K562 (cell line): ENCODE results near the gene ACER1. TPM values are rescaled to one million over a fixed set of nuclear protein-coding genes. Genes with fewer than 3 reads are reported as not detected.

Experiments
- AFF4 ChIP-seq: sonication (generic); formaldehyde crosslinking; IDR thresholded peaks from 2 replicates; pipeline ENCODE4 v1.8.0; 2023; ENCODE audit warnings: mild to moderate bottlenecking, missing genetic modification reagents
- BDP1 ChIP-seq: IDR thresholded peaks from 3 replicates; pipeline ENCODE4 v1.6.1; 2011; ENCODE audit not compliant: insufficient read length, insufficient read depth
- CC2D1A ChIP-seq: fragments of 450-650 bp; IDR thresholded peaks from 2 replicates; pipeline ENCODE4 v1.6.1; 2017; ENCODE audit warnings: mild to moderate bottlenecking
- FIP1L1 ChIP-seq: fragments of 200-400 bp; formaldehyde crosslinking; IDR thresholded peaks from 2 replicates; pipeline ENCODE4 v1.6.1; 2018; ENCODE audit warnings: mild to moderate bottlenecking, low read depth, low read length; ENCODE audit not compliant: poor library complexity, severe bottlenecking
- FOS ChIP-seq: IDR thresholded peaks from 3 replicates; pipeline ENCODE4 v1.6.1; 2011; ENCODE audit not compliant: insufficient read length; ENCODE audit errors: extremely low read depth
- FOXM1 ChIP-seq, 2 experiments: fragments of 450-650 bp in 1 of 2; sonication (generic) in 1 of 2; formaldehyde crosslinking in 1 of 2; IDR thresholded peaks; 2 replicates each; pipeline versions ENCODE4 v1.6.1 to v1.9.0; 2017 to 2022; ENCODE audit warnings: low read depth in 2 of 2, mild to moderate bottlenecking in 2 of 2, missing genetic modification reagents in 1 of 2, moderate library complexity in 1 of 2
- HES1 ChIP-seq: fragments of 450-650 bp; IDR thresholded peaks from 2 replicates; pipeline ENCODE4 v1.6.1; 2016; ENCODE audit warnings: low read depth, mild to moderate bottlenecking, moderate library complexity
- NRF1 ChIP-seq, 2 experiments: fragments of 450-650 bp; IDR thresholded peaks in 1 of 2; conservative IDR thresholded peaks in 1 of 2; 2 replicates each; pipeline ENCODE4 v1.6.1; 2014; ENCODE audit warnings: mild to moderate bottlenecking in 2 of 2
- SAP30 ChIP-seq: fragments of 200-600 bp; sonication (generic); IDR thresholded peaks from 2 replicates; pipeline ENCODE4 v1.6.1; 2012; ENCODE audit warnings: borderline replicate concordance, low read depth, mild to moderate bottlenecking, moderate library complexity, low read length, control low read depth, inconsistent platforms; ENCODE audit not compliant: insufficient read depth, poor library complexity, severe bottlenecking
- ZBED1 ChIP-seq: IDR thresholded peaks from 2 replicates; pipeline ENCODE4 v1.6.1; 2014
- ZBTB5 ChIP-seq: fragments of 450-650 bp; IDR thresholded peaks from 2 replicates; pipeline ENCODE4 v1.6.1; 2017; ENCODE audit warnings: antibody characterized with exemption
- ZC3H4 ChIP-seq: sonication (generic); formaldehyde crosslinking; IDR thresholded peaks from 2 replicates; pipeline ENCODE4 v1.9.0; 2021; ENCODE audit warnings: missing genetic modification reagents, borderline replicate concordance
- ZNF668 ChIP-seq: fragments of 250-450 bp; sonication (Bioruptor Pico); IDR thresholded peaks from 2 replicates; pipeline ENCODE4 v1.8.0; 2022; ENCODE audit warnings: mild to moderate bottlenecking, inconsistent platforms
- polyA plus RNA-seq, 8 experiments: library from polyadenylated mRNA; depleted of rRNA in 4 of 8; stranded (reverse) in 5 of 8; unstranded in 3 of 8; fragments of >200 nt; fragmentation: Nextera tagmentation in 2 of 8; fragmentation: Illumina TruSeq in 1 of 8; extraction: Ambion mirVana in 2 of 8; extraction: Trizol in 1 of 8; gene quantifications; 2 replicates each; pipeline versions ENCODE4 v1.2.1 to v1.2.3, GENCODE V29; 2011 to 2014; ENCODE audit warnings: inconsistent platforms in 1 of 8, missing spikeins in 1 of 8
- total RNA-seq, 7 experiments: library from RNA; depleted of rRNA in 6 of 7; stranded (reverse); fragments of >200 nt in 6 of 7; fragmentation: Illumina TruSeq in 2 of 7; extraction: Trizol in 2 of 7; gene quantifications; 2 replicates each; pipeline versions ENCODE4 v1.2.1 to v1.2.3, GENCODE V29; 2011 to 2021; ENCODE audit warnings: low replicate concordance in 1 of 7
- TF ChIP-seq, protein P1 (sequence below): fragments of 250-450 bp; sonication (Bioruptor Pico); IDR thresholded peaks from 2 replicates; pipeline ENCODE4 v1.8.0; 2022; ENCODE audit warnings: inconsistent platforms, mild to moderate bottlenecking, moderate library complexity, borderline replicate concordance
- TF ChIP-seq, protein P2 (sequence below): fragments of 200-800 bp; sonication (Bioruptor generic); IDR thresholded peaks from 2 replicates; pipeline ENCODE4 v1.6.1; 2017; ENCODE audit warnings: missing genetic modification characterization, missing compliant biosample characterization

ACER1 gene
- total and polyA plus RNA-seq, 9 of the 15 experiments (the other 6 are each of a cell fraction or from before 2014, with no cell fraction given) = not detected

- TF ChIP-seq AFF4 (CRISPR knock-in tag) = no peak
- TF ChIP-seq, protein P1, sequence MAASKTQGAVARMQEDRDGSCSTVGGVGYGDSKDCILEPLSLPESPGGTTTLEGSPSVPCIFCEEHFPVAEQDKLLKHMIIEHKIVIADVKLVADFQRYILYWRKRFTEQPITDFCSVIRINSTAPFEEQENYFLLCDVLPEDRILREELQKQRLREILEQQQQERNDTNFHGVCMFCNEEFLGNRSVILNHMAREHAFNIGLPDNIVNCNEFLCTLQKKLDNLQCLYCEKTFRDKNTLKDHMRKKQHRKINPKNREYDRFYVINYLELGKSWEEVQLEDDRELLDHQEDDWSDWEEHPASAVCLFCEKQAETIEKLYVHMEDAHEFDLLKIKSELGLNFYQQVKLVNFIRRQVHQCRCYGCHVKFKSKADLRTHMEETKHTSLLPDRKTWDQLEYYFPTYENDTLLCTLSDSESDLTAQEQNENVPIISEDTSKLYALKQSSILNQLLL (CRISPR knock-in tag) = no peak
- TF ChIP-seq ZNF668 (CRISPR knock-in tag) = no peak
- TF ChIP-seq SAP30 = peak; percentile 56
- TF ChIP-seq FOS = no peak
- peak; percentile 43; the same call in 1 of the 2 replicates for TF ChIP-seq HES1
- 0 out of 2 replicates have a peak, but pooled peaks have one; percentile 40 for TF ChIP-seq ZBED1
- TF ChIP-seq ZC3H4 (CRISPR knock-in tag) = no peak
- TF ChIP-seq CC2D1A = no peak
- no peak for TF ChIP-seq ZBTB5
- no peak for TF ChIP-seq FOXM1 (IDR thresholded peaks at IDR 0.05; ENCODE audit: low read depth)
- TF ChIP-seq FOXM1 (CRISPR knock-in tag; IDR thresholded peaks at IDR 0.05; ENCODE audit: low read depth) = no peak
- TF ChIP-seq, protein P2, sequence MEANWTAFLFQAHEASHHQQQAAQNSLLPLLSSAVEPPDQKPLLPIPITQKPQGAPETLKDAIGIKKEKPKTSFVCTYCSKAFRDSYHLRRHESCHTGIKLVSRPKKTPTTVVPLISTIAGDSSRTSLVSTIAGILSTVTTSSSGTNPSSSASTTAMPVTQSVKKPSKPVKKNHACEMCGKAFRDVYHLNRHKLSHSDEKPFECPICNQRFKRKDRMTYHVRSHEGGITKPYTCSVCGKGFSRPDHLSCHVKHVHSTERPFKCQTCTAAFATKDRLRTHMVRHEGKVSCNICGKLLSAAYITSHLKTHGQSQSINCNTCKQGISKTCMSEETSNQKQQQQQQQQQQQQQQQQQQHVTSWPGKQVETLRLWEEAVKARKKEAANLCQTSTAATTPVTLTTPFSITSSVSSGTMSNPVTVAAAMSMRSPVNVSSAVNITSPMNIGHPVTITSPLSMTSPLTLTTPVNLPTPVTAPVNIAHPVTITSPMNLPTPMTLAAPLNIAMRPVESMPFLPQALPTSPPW (CRISPR knock-in tag) = peak; percentile 65
- TF ChIP-seq NRF1 (conservative IDR thresholded peaks at IDR 0.05 in 1 of 2, IDR thresholded peaks at IDR 0.05 in 1 of 2) = peak; percentile 53 to 63
- no peak for TF ChIP-seq BDP1
- no peak for TF ChIP-seq FIP1L1
Observed at GRCh38 chr19:6271721-6272410, 61.5 kb downstream of the ACER1 start (continued).
